Tibial nerve (tissue), 4 donors: Measurements from ENCODE around the gene GAPDH. TPM values are rescaled to one million over a fixed set of nuclear protein-coding genes. Genes with fewer than 3 reads are reported as not detected.
"Not testable (repeated sequence)": the region's sequence is repeated elsewhere in the genome, so short reads cannot be mapped to it uniquely, and the experiment has no call there.

Experiments
- DNase-seq, 2 donors: peaks; one replicate each; pipeline ENCODE4 v3.0.0-alpha.2; 2019; ENCODE audit warnings: low spot score in 2 of 2
- H3K27ac ChIP-seq, 4 donors: fragments of 200-600 bp; sonication (generic) in 3 of 4; one replicate each; pipeline ENCODE4 v1.5.1; 2017 to 2019; ENCODE audit warnings: mild to moderate bottlenecking in 1 of 4
- H3K27me3 ChIP-seq, 2 donors: fragments of 200-600 bp; sonication (generic) in 1 of 2; one replicate each; pipeline versions ENCODE4 v1.5.1 to v1.6.0; 2017 to 2019
- H3K36me3 ChIP-seq, 3 donors: fragments of 200-600 bp; sonication (generic); one replicate each; pipeline ENCODE4 v1.5.1; 2018 to 2019
- H3K4me1 ChIP-seq, 4 donors: fragments of 200-600 bp; sonication (generic) in 3 of 4; one replicate each; pipeline ENCODE4 v1.5.1; 2017 to 2019
- H3K4me3 ChIP-seq, 4 donors: fragments of 200-600 bp; sonication (generic) in 3 of 4; one replicate each; pipeline ENCODE4 v1.5.1; 2017 to 2019; ENCODE audit warnings: mild to moderate bottlenecking in 1 of 4, moderate library complexity in 1 of 4
- H3K9me3 ChIP-seq, 4 donors: fragments of 200-600 bp; sonication (generic) in 3 of 4; one replicate each; pipeline ENCODE4 v1.5.1; 2017 to 2019
- EP300 ChIP-seq, 2 donors: sonication (generic); formaldehyde crosslinking; IDR thresholded peaks; one replicate each; pipeline ENCODE4 v1.6.1; 2017; ENCODE audit warnings: antibody characterized with exemption in 2 of 2, mild to moderate bottlenecking in 1 of 2
- POLR2A ChIP-seq, 2 donors: fragments of 450-650 bp; IDR thresholded peaks; one replicate each; pipeline ENCODE4 v1.6.1; 2017; ENCODE audit warnings: antibody characterized with exemption in 2 of 2, mild to moderate bottlenecking in 2 of 2, moderate library complexity in 2 of 2
- WGBS, 2 donors: methylation state at CpG; one replicate each; pipeline ENCODE4 v1.1.5; 2018; 5-methylcytosine and 5-hydroxymethylcytosine counted together
- small RNA-seq: library from RNA; depleted of rRNA; stranded (forward); fragments of <200 nt; gene quantifications from one replicate; pipeline ENCODE3, GENCODE V24; 2016
- total RNA-seq, 4 donors: library from RNA; depleted of rRNA; stranded (reverse); fragments of >200 nt; gene quantifications; one replicate each; pipeline ENCODE4 v1.1.0, GENCODE V29; 2016
- TF ChIP-seq, protein P1 (sequence below), 5 experiments: fragments of 200-600 bp in 3 of 5; fragments of 450-650 bp in 2 of 5; sonication (generic) in 3 of 5; IDR thresholded peaks; one replicate each; pipeline ENCODE4 v1.5.1; 2016 to 2019; ENCODE audit warnings: antibody characterized with exemption in 5 of 5, mild to moderate bottlenecking in 3 of 5, moderate library complexity in 2 of 5

GAPDH gene
- total RNA-seq, 4 donors from 2014 or later, result 1,360 to 2,316 (median 1,728) TPM

GRCh38 chr12:6575648-6576047 is 41.3 kb downstream of the GAPDH start:
- Histone ChIP-seq H3K4me1 (no peaks in the 10 kb centered on the region), H3K27ac (no peak overlapping the region), H3K27me3 (no peaks in the 10 kb centered on the region), H3K36me3 (peaks cover 0 to 100% (median 50%) of the 10 kb centered on the region in 3 donors), H3K4me3 (no peak overlapping the region), H3K9me3 (no peaks in the 10 kb centered on the region)
- TF ChIP-seq POLR2A (IDR thresholded peaks at IDR 0.05) (no peak), EP300 (IDR thresholded peaks at IDR 0.05) (no peak)
- TF ChIP-seq, protein P1, sequence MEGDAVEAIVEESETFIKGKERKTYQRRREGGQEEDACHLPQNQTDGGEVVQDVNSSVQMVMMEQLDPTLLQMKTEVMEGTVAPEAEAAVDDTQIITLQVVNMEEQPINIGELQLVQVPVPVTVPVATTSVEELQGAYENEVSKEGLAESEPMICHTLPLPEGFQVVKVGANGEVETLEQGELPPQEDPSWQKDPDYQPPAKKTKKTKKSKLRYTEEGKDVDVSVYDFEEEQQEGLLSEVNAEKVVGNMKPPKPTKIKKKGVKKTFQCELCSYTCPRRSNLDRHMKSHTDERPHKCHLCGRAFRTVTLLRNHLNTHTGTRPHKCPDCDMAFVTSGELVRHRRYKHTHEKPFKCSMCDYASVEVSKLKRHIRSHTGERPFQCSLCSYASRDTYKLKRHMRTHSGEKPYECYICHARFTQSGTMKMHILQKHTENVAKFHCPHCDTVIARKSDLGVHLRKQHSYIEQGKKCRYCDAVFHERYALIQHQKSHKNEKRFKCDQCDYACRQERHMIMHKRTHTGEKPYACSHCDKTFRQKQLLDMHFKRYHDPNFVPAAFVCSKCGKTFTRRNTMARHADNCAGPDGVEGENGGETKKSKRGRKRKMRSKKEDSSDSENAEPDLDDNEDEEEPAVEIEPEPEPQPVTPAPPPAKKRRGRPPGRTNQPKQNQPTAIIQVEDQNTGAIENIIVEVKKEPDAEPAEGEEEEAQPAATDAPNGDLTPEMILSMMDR (IDR thresholded peaks at IDR 0.05), result no peak
- 86 to 88% methylated on average over 8 of the region's 8 CpGs for WGBS, 2 donors
- no peak for DNase-seq

DNA sequence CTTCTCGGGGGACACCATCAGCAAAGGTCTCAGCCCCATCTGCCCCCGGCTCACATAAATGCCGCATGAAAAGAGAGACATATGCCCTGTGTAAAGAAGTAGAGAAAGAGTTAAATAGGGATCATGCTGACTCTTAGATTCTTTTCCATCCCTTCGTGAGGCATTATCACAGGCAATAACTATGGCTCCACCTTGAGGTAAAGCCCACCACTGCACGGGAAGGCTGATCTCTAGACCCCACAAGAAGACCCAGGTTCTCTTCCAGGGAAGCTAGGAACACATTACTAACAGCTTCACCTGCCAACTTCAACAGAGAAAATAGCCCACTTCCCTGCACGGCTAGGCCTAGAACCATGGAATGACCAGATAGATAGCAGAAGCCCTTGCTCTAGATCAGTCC is 47.9 kb downstream of the GAPDH start:
- peaks cover 3 to 100% (median 67%) of the 10 kb centered on the region in 3 donors for H3K36me3 ChIP-seq
- no peaks in the 10 kb centered on the region for H3K4me1 ChIP-seq
- no peak for DNase-seq
- TF ChIP-seq POLR2A (IDR thresholded peaks at IDR 0.05), result no peak
- no peak for TF ChIP-seq EP300 (IDR thresholded peaks at IDR 0.05)
- TF ChIP-seq, protein P1 (IDR thresholded peaks at IDR 0.05), result no peak
- no peaks in the 10 kb centered on the region for H3K9me3 ChIP-seq
- 63 to 65% methylated on average over 6 of the region's 6 CpGs for WGBS, 2 donors
- H3K27ac ChIP-seq, result no peak overlapping the region
- H3K4me3 ChIP-seq, result no peak overlapping the region
- H3K27me3 ChIP-seq, result no peaks in the 10 kb centered on the region

GRCh38 chr12:6582959-6583358 is 48.6 kb downstream of the GAPDH start:
- WGBS, 2 donors, result 87 to 92% methylated on average over 12 of the region's 12 CpGs
- no peak overlapping the region for H3K27ac ChIP-seq
- H3K4me3 ChIP-seq, result no peak overlapping the region
- H3K9me3 ChIP-seq, result no peaks in the 10 kb centered on the region
- no peaks in the 10 kb centered on the region for H3K27me3 ChIP-seq
- peaks cover 3 to 100% (median 67%) of the 10 kb centered on the region in 3 donors for H3K36me3 ChIP-seq
- TF ChIP-seq POLR2A (IDR thresholded peaks at IDR 0.05), result no peak
- TF ChIP-seq, protein P1 (IDR thresholded peaks at IDR 0.05), result no peak
- no peak for TF ChIP-seq EP300 (IDR thresholded peaks at IDR 0.05)
- H3K4me1 ChIP-seq, result no peaks in the 10 kb centered on the region
- DNase-seq, result no peak

GRCh38 chr12:6584293-6584692 is 50.0 kb downstream of the GAPDH start:
- Histone ChIP-seq H3K9me3 (no peaks in the 10 kb centered on the region), H3K36me3 (peaks cover 3 to 100% (median 58%) of the 10 kb centered on the region in 3 donors), H3K4me1 (no peaks in the 10 kb centered on the region), H3K27ac (no peak overlapping the region), H3K27me3 (no peaks in the 10 kb centered on the region), H3K4me3 (no peak overlapping the region)
- DNase-seq, result no peak
- TF ChIP-seq EP300 (IDR thresholded peaks at IDR 0.05), result no peak
- no peak for TF ChIP-seq POLR2A (IDR thresholded peaks at IDR 0.05)
- TF ChIP-seq, protein P1 (IDR thresholded peaks at IDR 0.05), result no peak
- WGBS, 2 donors, result 82% methylated on average over 10 of the region's 10 CpGs

GRCh38 chr12:6586569-6586968 is 52.3 kb downstream of the GAPDH start:
- DNase-seq, H3K4me3 ChIP-seq, H3K27me3 ChIP-seq, H3K27ac ChIP-seq, H3K4me1 ChIP-seq, H3K9me3 ChIP-seq: not testable (repeated sequence)
- 94 to 98% methylated on average over 8 of the region's 8 CpGs for WGBS, 2 donors
- H3K36me3 ChIP-seq, result peaks cover 6 to 100% (median 54%) of the 10 kb centered on the region in 3 donors

Small RNAs within 50 kb of the gene (small RNA-seq; reads per million reads assigned to genes)
- gene SCARNA11, result 475 reads per million, percentile 98 among the genes with 10 or more reads in this experiment

Other genes with a start within 250 kb of the GAPDH start
- gene PLEKHG6, start 223.8 kb upstream of the GAPDH start, total RNA-seq, result 10 to 100 TPM in 1 of 4 donors, 1 to 10 TPM in 2, not detected in 1; 2.9 to 15.3 (median 7.6) TPM
- gene TNFRSF1A, start 192.4 kb upstream of the GAPDH start, total RNA-seq, result 100 to 1,000 TPM; 196 to 437 (median 306) TPM
- gene SCNN1A, start 159.0 kb upstream of the GAPDH start, total RNA-seq, result 10 to 100 TPM; 15.9 to 46.5 (median 18.8) TPM
- gene LTBR, start 150.4 kb upstream of the GAPDH start, total RNA-seq, result 100 to 1,000 TPM; 119 to 234 (median 151) TPM
- under 1 TPM in 2 of 4 donors, not detected in 2; 0.44 to 0.63 TPM for gene CD27, start 89.6 kb upstream of the GAPDH start, total RNA-seq
- gene TAPBPL, start 82.5 kb upstream of the GAPDH start, total RNA-seq, result 10 to 100 TPM; 13.9 to 31.9 (median 25.2) TPM
- gene VAMP1, start 63.8 kb upstream of the GAPDH start, total RNA-seq, result 10 to 100 TPM; 12.0 to 31.0 (median 19.3) TPM
- 100 to 1,000 TPM in 2 of 4 donors, 10 to 100 TPM in 2; 47.4 to 127 (median 89.0) TPM for gene MRPL51, start 41.3 kb upstream of the GAPDH start, total RNA-seq
- 10 to 100 TPM; 17.0 to 29.3 (median 23.0) TPM for gene NCAPD2, start 40.4 kb upstream of the GAPDH start, total RNA-seq
- gene IFFO1, start 21.5 kb downstream of the GAPDH start, total RNA-seq, result 10 to 100 TPM; 44.6 to 58.6 (median 55.3) TPM
- gene NOP2, start 33.8 kb downstream of the GAPDH start, total RNA-seq, result 10 to 100 TPM; 16.1 to 30.9 (median 24.3) TPM
- 100 to 1,000 TPM; 192 to 256 (median 242) TPM for gene CHD4, start 72.9 kb downstream of the GAPDH start, total RNA-seq
- gene LPAR5, start 101.4 kb downstream of the GAPDH start, total RNA-seq, result 10 to 100 TPM in 1 of 4 donors, 1 to 10 TPM in 3; 1.8 to 11.4 (median 3.2) TPM
- gene ACRBP, start 112.9 kb downstream of the GAPDH start, total RNA-seq, result 1 to 10 TPM in 3 of 4 donors, under 1 TPM in 1; 0.30 to 2.4 (median 2.0) TPM
- gene ING4, start 128.6 kb downstream of the GAPDH start, total RNA-seq, result 10 to 100 TPM; 32.6 to 52.5 (median 45.3) TPM
- 10 to 100 TPM; 26.2 to 52.5 (median 38.2) TPM for gene ZNF384, start 154.9 kb downstream of the GAPDH start, total RNA-seq
- gene PIANP, start 166.3 kb downstream of the GAPDH start, total RNA-seq, result under 1 TPM in 2 of 4 donors, not detected in 2; 0.21 to 0.39 TPM
- gene COPS7A, start 189.5 kb downstream of the GAPDH start, total RNA-seq, result 10 to 100 TPM; 46.9 to 74.4 (median 70.0) TPM
- gene MLF2, start 218.6 kb downstream of the GAPDH start, total RNA-seq, result 100 to 1,000 TPM; 103 to 205 (median 133) TPM
- gene PTMS, start 231.8 kb downstream of the GAPDH start, total RNA-seq, result 100 to 1,000 TPM; 112 to 225 (median 174) TPM
- 1 to 10 TPM; 1.2 to 4.0 (median 2.9) TPM for gene LAG3, start 238.0 kb downstream of the GAPDH start, total RNA-seq